Esophagus muscularis mucosa (tissue), 4 donors: ENCODE measurements around the gene REEP5. TPM values are rescaled to one million over a fixed set of nuclear protein-coding genes. Genes with fewer than 3 reads are reported as not detected.

ENCODE experiments used
- DNase-seq: peaks from one replicate; pipeline ENCODE4 v3.0.0-alpha.2; 2017; ENCODE audit errors: extremely low spot score
- H3K27ac ChIP-seq, 4 donors: fragments of 200-600 bp; sonication (generic); replicated peaks in 1 of 4; 1 replicate in 3 of 4; 2 replicates in 1 of 4; pipeline ENCODE4 v1.5.1; 2016 to 2019; ENCODE audit warnings: mild to moderate bottlenecking in 1 of 4
- H3K27me3 ChIP-seq, 4 donors: fragments of 200-600 bp; sonication (generic); one replicate each; pipeline versions ENCODE4 v1.5.1 to v1.6.0; 2016 to 2019
- H3K36me3 ChIP-seq, 4 donors: fragments of 200-600 bp; sonication (generic); one replicate each; pipeline ENCODE4 v1.5.1; 2016 to 2019
- H3K4me1 ChIP-seq, 4 donors: fragments of 200-600 bp; sonication (generic); one replicate each; pipeline ENCODE4 v1.5.1; 2016 to 2019
- H3K4me3 ChIP-seq, 4 donors: fragments of 200-600 bp; sonication (generic); 1 replicate in 2 of 4; 2 replicates in 2 of 4; pipeline ENCODE4 v1.5.1; 2016 to 2019; ENCODE audit warnings: mild to moderate bottlenecking in 4 of 4, moderate library complexity in 1 of 4
- H3K9me3 ChIP-seq, 4 donors: fragments of 200-600 bp; sonication (generic); 1 replicate in 3 of 4; 2 replicates in 1 of 4; pipeline ENCODE4 v1.5.1; 2016 to 2019
- EP300 ChIP-seq: sonication (generic); formaldehyde crosslinking; IDR thresholded peaks from one replicate; pipeline ENCODE4 v1.6.1; 2017; ENCODE audit warnings: antibody characterized with exemption
- POLR2A ChIP-seq: fragments of 450-650 bp; IDR thresholded peaks from one replicate; pipeline ENCODE4 v1.6.1; 2017; ENCODE audit warnings: antibody characterized with exemption, moderate library complexity, mild to moderate bottlenecking, low read depth
- POLR2AphosphoS5 ChIP-seq, 2 donors: sonication (generic); formaldehyde crosslinking; IDR thresholded peaks; one replicate each; pipeline ENCODE4 v1.6.1; 2017; ENCODE audit warnings: antibody characterized with exemption in 2 of 2
- WGBS: methylation state at CpG from one replicate; pipeline ENCODE4 v1.1.5; 2018; 5-methylcytosine and 5-hydroxymethylcytosine counted together
- intact Hi-C: fragments of 100-400 bp; cut with DNase I; formaldehyde crosslinking; loops from one replicate; pipeline ENCODE4 v1.15.1; 2023
- total RNA-seq, 4 donors: library from RNA; depleted of rRNA; stranded (reverse); fragments of >200 nt; gene quantifications; one replicate each; pipeline versions ENCODE4 v1.1.0 to v1.2.1, GENCODE V29; 2016
- TF ChIP-seq, protein P1 (sequence below), 3 experiments: fragments of 200-600 bp in 2 of 3; fragments of 450-650 bp in 1 of 3; sonication (generic) in 2 of 3; IDR thresholded peaks; one replicate each; pipeline ENCODE4 v1.5.1; 2017 to 2019; ENCODE audit warnings: antibody characterized with exemption in 3 of 3, mild to moderate bottlenecking in 2 of 3, moderate library complexity in 1 of 3

REEP5 gene
- total RNA-seq, 4 donors from 2014 or later = 53.0 to 73.6 (median 62.2) TPM

GRCh38 chr5:112846556-112846955, 75.5 kb downstream of the REEP5 start:
- WGBS = 82% methylated on average over 5 of the region's 5 CpGs
- peaks cover 0 to 4% (median 2%) of the 10 kb centered on the region in 4 donors for H3K4me1 ChIP-seq
- no peaks in the 10 kb centered on the region for H3K9me3 ChIP-seq
- H3K36me3 ChIP-seq = no peaks in the 10 kb centered on the region
- TF ChIP-seq POLR2A (no peak), POLR2AphosphoS5 (IDR thresholded peaks at IDR 0.05) (no peak), EP300 (no peak)
- TF ChIP-seq, protein P1, sequence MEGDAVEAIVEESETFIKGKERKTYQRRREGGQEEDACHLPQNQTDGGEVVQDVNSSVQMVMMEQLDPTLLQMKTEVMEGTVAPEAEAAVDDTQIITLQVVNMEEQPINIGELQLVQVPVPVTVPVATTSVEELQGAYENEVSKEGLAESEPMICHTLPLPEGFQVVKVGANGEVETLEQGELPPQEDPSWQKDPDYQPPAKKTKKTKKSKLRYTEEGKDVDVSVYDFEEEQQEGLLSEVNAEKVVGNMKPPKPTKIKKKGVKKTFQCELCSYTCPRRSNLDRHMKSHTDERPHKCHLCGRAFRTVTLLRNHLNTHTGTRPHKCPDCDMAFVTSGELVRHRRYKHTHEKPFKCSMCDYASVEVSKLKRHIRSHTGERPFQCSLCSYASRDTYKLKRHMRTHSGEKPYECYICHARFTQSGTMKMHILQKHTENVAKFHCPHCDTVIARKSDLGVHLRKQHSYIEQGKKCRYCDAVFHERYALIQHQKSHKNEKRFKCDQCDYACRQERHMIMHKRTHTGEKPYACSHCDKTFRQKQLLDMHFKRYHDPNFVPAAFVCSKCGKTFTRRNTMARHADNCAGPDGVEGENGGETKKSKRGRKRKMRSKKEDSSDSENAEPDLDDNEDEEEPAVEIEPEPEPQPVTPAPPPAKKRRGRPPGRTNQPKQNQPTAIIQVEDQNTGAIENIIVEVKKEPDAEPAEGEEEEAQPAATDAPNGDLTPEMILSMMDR (IDR thresholded peaks at IDR 0.05) = no peak
- no peaks in the 10 kb centered on the region for H3K27me3 ChIP-seq
- DNase-seq = no peak
- H3K4me3 ChIP-seq = no peak overlapping the region
- H3K27ac ChIP-seq = no peak overlapping the region
- intact Hi-C loops = loop anchor here (10.0 kb wide), 1 partner anchor 292 kb away; no protein-coding TSS in a partner anchor

GRCh38 chr5:112844489-112844888, 77.5 kb downstream of the REEP5 start:
- peaks cover 3 to 12% (median 6%) of the 10 kb centered on the region in 4 donors for H3K36me3 ChIP-seq
- whole genome bisulfite sequencing = 84% methylated on average over 1 of the region's 1 CpG
- no peaks in the 10 kb centered on the region for H3K27me3 ChIP-seq
- no peak overlapping the region for H3K4me3 ChIP-seq
- TF ChIP-seq EP300 = no peak
- TF ChIP-seq, protein P1 (IDR thresholded peaks at IDR 0.05) = no peak
- no peak for TF ChIP-seq POLR2A
- TF ChIP-seq POLR2AphosphoS5 (IDR thresholded peaks at IDR 0.05) = no peak
- intact Hi-C loops = loop anchor here (10.0 kb wide), 1 partner anchor 290 kb away; no protein-coding TSS in a partner anchor
- H3K4me1 ChIP-seq = peaks cover 0 to 4% (median 2%) of the 10 kb centered on the region in 4 donors
- no peaks in the 10 kb centered on the region for H3K9me3 ChIP-seq
- H3K27ac ChIP-seq = no peak overlapping the region
- no peak for DNase-seq

- H3K4me3 ChIP-seq = no peak overlapping the region
- H3K27me3 ChIP-seq = no peaks in the 10 kb centered on the region
- H3K27ac ChIP-seq = no peak overlapping the region
- 98% methylated on average over 13 of the region's 13 CpGs for WGBS
- H3K9me3 ChIP-seq = no peaks in the 10 kb centered on the region
- no peak for TF ChIP-seq POLR2A
- no peak for TF ChIP-seq EP300
- TF ChIP-seq, protein P1 (IDR thresholded peaks at IDR 0.05) = no peak
- TF ChIP-seq POLR2AphosphoS5 (IDR thresholded peaks at IDR 0.05) = no peak
- peaks cover 28 to 90% (median 65%) of the 10 kb centered on the region in 4 donors for H3K36me3 ChIP-seq
- DNase-seq = no peak
- no peaks in the 10 kb centered on the region for H3K4me1 ChIP-seq
- intact Hi-C loops = no loop called here
Measured at GRCh38 chr5:112833971-112834370, 88.1 kb downstream of the REEP5 start.

GRCh38 chr5:112830378-112830777, 91.6 kb downstream of the REEP5 start:
- Histone ChIP-seq H3K4me3 (no peak overlapping the region), H3K4me1 (no peaks in the 10 kb centered on the region), H3K9me3 (no peaks in the 10 kb centered on the region), H3K36me3 (peaks cover 25 to 84% (median 63%) of the 10 kb centered on the region in 4 donors), H3K27me3 (no peaks in the 10 kb centered on the region), H3K27ac (no peak overlapping the region)
- intact Hi-C loops = no loop called here
- no peak for DNase-seq
- TF ChIP-seq POLR2AphosphoS5 (IDR thresholded peaks at IDR 0.05) (no peak), POLR2A (no peak), EP300 (no peak)
- TF ChIP-seq, protein P1 (IDR thresholded peaks at IDR 0.05) = no peak
- WGBS = 93% methylated on average over 2 of the region's 2 CpGs

Other genes with a start within 250 kb of the REEP5 start
- gene APC, start 184.3 kb downstream of the REEP5 start, total RNA-seq = 100 to 1,000 TPM; 106 to 166 (median 121) TPM
- 10 to 100 TPM; 39.0 to 61.9 (median 55.0) TPM for gene SRP19, start 60.9 kb downstream of the REEP5 start, total RNA-seq
- gene DCP2, start 54.6 kb upstream of the REEP5 start, total RNA-seq = 10 to 100 TPM; 15.7 to 26.7 (median 17.7) TPM